DMS153 treated with DMSO at 0.1 percent for 48 hours (cell line): ENCODE measurements around the gene ADAM29.
"Not testable (repeated sequence)": the region's sequence is repeated elsewhere in the genome, so short reads cannot be mapped to it uniquely, and the experiment has no call there.

Experiments used
- DNase-seq: peaks from one replicate; lab custom pipeline; 2025; ENCODE audit not compliant: unreplicated experiment; lab: John Stamatoyannopoulos, UW

ADAM29 gene

DNA sequence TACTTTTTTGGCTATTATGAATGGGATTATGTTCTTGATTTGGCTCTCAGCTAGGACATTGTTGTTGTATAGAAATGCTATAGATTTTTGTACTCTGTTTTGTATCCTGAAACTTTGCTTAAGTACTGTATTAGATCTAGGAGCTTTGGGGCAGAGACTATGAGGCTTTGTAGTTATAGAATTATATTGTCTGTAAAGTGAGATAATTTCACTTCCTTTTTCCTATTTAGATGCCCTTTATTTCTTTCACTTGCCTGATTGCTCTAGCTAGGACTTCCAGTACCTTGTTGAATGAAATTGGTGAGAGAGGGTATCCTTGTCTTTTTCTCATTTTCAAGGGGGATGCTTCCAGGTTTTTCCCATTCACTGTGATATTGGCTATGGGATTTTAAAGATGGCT, 28.1 kb downstream of the ADAM29 start:
- no peak for DNase-seq

DNA sequence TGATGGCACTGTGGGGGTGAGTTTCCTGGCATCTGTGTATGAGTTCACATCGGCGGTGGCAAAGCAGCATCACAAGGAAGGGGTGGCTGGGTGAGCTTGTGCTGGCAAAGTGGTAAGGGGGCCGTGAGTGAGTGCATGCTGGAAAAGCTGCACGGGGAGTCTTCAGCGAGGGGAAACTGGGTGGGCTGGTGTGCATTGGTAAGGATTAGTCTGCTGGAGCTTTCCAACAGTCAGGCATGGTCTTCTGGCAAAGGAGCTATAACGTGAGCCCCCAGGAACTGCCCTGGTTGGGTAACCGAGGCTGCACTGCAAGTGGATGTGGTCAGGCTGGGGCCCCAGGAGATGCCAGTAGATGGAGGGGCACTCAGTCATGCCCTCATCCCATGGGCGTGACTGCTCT, 30.7 kb downstream of the ADAM29 start:
- no peak for DNase-seq

DNA sequence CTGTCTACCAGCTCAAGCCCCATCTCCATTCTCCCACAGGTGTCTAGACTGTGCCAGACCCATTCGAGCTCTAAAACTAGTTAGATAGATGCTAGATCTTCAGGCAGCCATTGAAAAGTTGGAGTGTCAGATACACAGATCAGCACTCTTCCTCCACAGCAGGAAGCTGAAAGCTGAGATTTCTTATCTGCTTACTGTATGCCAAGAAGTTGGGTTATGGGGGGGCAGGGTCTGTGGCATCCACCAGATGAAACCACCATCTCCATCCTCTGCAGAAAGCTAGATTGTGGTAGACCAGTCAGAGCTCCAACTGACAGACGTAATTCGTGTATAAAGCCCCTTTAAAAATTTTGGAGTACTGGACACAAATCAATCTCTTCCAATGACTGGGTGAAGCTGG, 54.8 kb downstream of the ADAM29 start:
- DNase-seq, result no peak

DNA sequence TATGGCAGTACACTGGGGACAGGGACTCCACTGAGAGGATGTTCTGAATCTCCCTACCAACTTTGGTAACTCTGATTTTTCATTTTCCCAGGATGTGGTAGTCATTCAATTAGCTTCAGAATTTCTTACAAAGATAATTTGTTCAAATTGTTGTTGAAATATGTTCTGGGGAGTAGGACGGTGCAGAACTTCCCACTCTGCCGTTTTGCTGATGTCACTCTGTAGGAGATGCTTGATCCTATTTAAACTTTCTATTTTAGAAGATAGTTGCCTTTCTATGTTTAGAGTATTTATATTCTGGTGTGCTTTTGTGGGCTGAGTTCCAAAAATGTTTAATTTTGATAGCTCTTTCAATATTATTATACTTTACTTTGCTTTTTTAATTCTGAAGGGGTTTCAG, 55.2 kb downstream of the ADAM29 start:
- no peak for DNase-seq

DNA sequence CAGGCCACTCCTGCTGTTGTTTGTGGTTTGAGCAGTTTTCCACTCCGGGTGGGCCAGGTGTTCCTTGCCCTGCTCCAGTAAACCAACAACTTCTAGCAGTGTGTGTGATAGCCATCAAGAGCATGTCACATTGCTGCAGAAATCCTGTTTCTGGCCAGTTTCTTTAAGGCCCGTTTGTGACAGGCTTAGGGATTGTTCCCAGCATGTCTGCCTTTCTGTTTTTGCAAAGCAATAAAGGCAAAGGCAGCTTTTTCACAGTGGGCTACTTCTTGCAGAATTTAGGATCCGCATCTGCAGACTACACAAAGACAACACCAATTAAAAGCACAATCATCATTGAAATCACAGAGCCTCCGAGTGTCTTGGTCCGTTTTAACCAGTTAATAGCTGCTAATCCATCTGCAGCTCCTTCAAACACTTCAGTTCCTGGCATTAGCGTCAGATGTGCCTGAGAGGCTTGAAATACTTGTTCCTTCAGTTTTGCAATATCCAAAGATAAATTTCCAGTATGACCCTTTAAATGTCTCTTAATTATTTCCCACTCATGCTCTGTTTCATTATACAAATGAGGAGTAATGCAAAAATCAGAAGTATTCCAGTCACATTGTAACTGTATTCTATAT, 65.1 kb downstream of the ADAM29 start:
- no peak for DNase-seq

DNA sequence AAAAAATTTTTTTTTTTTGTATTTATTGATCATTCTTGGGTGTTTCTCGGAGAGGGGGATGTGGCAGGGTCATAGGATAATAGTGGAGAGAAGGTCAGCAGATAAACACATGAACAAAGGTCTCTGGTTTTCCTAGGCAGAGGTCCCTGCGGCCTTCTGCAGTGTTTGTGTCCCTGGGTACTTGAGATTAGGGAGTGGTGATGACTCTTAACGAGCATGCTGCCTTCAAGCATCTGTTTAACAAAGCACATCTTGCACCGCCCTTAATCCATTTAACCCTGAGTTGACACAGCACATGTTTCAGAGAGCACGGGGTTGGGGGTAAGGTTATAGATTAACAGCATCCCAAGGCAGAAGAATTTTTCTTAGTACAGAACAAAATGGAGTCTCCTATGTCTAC, 65.7 kb downstream of the ADAM29 start:
- DNase-seq, result not testable (repeated sequence)

DNA sequence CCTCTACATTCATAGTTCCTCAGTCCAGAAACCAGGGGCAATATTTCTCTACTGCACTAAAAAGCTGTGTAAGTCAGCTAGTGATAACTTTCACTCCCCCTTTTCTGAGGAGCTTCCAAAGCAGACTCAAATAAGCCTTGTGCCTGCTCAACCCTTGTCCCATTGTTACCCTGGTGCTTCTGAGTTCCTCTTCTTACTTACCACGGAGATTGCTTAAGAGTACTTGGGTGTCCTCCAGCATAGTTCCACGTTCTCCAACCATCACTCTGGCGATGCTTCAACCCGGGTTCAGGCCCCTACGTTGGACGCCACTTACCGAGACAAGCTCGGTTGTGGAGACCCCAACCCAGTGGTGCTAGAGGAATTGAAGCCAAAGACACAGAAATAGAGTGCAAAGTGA, 71.6 kb downstream of the ADAM29 start:
- DNase-seq, result no peak

DNA sequence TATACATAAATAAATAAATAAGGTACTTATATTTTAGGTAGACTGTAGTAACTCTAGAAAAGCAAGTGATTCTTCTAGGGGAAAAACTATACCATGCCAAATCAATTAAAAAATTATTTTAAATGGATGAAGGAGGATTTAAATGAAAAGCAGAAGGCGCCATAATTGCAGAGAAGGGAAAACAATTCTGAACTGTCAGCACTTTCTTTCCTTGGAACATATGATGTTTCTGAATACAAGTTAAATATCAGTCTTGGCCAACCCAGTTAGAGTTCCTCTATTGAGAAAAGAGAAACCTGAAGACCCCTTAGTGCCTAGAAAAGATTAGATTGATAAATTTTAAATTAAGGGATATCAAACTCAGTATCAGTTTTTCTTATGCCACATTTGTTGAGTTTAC, 75.8 kb downstream of the ADAM29 start:
- no peak for DNase-seq

DNA sequence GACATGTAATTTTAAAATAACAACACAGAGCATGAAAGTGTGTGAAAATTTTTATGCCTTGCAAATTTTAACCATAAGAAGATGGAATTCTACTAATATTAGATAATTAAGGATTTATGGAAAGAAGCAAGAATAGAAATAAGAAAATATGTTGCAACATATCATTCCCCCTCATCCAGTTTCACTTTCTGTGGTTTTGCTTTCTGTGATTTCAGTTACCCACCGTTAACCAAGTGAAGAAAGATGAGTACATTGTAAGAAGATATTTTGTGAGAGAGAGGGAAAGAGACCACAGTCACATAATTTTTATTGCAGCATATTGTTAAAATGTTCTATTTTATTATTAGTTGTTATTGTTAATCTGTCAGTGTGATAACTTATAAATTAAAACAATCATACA, 77.9 kb downstream of the ADAM29 start:
- no peak for DNase-seq

DNA sequence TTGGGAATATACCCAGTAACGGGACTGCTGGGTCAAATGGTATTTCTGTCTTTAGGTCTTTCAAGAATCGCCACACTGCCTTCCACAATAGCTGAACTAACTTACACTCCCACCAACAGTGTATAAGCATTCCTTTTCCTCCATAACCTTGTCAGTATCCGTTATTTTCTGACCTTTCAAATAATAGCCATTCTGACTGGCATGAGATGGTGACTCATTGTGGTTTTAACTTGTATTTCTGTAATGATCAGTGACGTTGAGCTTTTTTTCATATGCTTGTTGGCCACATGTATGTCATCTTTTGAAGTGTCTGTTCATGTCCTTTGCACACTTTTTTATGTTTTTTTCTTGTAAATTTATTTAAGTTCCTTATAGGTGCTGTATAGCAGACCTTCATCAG, 81.2 kb downstream of the ADAM29 start:
- no peak for DNase-seq

DNA sequence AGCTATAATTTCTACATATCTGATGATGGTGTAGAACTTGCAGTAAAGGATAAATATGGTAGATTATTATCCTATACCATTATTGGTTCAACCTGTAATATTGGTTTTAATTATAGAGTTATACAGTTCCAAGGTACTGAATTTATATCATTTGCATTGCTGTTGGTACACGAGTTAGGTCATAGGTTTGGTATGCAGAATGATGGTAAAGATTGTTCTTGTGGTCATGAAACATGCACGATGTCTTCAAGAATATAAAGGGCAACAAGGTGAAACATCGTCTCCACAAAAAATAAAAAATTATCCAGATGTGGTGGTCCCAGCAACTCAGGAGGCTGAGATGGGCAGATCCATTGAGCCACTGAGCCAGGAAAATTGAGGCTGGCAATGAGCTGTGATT, 99.6 kb downstream of the ADAM29 start:
- DNase-seq, result no peak

DNA sequence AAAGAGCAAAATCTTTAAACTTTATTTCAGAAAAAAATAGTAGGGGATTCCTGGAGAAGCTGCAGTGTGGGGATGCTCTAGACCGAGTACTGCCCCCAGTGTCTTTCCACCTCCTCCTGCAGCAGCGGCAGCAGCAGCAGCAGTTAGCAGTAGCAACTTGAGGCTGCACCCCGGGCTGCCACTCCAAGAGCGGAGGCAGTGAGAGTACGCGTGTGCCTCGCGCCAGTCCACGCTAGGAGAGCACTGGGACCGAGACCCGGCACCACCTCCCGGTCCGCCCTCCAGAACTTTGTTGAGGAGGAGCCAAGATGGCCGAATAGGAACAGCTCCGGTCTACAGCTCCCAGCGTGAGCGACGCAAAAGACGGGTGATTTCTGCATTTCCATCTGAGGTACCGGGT, 101.3 kb downstream of the ADAM29 start:
- not testable (repeated sequence) for DNase-seq
